Activated CD4-positive, alpha-beta T cell treated with anti-CD3 and anti-CD28 coated beads, Interleukin-2, amount 50 U/mL, for 48 hours (primary cell): ENCODE results near the gene GALNT10.
A peak's percentile ranks its signal among the peaks of the same experiment; 100 is the strongest.

Experiments
- DNase-seq, 2 experiments: peaks; one replicate each; pipeline ENCODE4 v3.0.0-alpha.2; 2020

The GALNT10 gene

DNA sequence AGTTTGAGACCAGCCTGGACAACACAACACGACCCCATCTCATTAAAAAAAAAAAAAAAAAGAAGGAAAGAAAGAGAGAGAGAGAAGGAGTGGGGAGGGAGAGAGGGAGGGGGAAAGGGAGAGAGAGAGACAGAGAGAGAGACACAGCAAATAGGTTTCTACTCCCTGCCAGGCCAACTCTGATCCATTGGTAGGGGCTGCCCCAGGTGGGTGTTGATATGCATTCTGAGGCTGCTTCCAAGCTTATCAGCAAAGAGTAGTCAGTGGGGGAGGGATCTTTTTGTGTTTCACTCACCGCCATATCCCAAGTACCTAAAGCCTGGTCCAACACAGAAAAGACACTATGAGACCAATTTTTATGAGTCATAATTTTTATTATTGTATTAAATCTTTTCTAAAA, 198.3 kb downstream of the GALNT10 start:
- DNase-seq, result no peak

DNA sequence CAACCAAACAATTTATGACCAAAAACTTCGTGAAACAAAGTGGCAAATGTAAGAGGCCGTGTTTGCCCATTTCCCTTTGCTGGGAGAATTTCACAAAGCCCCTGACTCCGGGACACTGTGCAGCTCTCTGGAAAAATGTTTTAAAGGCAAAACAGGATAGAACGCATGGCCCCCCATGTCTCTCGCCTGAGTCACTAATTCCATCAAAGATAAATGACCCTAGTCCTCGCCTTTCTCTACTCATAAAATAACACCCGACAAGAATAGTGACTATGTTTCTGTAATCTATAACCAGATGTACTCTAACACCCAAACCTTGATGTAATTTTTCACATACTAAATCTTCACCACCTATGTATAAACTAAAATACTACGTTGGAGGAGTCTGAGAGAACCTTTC, 199.6 kb downstream of the GALNT10 start:
- DNase-seq, result no peak

DNA sequence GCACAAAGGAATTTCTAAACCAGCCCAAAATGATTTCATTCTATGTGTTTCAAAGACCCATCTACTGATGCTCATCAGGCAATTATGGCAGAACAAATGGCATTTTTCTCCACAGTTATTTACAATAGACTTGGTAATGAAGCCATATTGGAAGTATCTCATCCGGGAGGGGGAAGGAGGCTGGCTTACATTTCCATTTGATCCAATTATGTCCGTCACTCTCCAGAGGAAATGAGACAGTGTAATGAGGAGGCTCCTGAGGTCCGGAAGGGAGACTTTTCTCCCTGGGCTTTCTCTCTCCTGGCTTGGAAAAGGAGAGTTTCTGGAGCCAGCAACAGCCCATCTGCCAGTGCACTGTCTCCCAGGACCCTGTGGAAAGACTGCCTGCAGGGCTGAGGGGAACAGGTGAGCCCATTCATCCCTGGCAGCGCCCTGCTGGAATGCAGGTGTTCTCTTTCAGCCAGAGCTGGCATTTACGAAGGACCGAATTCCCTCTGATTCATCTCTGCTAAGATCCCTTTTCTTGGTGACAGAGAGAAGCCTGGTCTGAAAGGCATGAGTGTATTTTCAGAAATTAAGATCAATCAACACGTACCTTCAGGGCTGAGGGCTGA, 200.3 kb downstream of the GALNT10 start:
- DNase-seq, result no peak

DNA sequence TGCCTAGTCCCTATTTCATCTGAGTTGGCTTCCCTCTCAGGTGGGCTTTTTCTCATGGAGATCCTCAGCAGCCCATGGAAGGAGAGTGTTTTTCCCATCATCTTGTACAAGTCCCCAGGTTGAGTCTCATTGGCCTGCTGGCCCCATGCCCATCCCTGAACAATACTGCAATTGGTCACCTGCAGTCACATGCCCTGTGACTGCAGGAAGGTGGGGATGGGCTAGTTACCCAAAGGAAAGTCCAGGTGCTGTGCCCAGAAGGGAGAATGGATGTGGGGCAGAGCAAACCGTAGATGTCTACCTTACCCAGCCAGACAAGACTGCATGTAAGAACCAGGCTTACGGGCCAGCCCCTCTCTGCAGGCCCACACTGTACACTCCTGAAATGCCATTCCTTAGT, 201.3 kb downstream of the GALNT10 start:
- no peak for DNase-seq

DNA sequence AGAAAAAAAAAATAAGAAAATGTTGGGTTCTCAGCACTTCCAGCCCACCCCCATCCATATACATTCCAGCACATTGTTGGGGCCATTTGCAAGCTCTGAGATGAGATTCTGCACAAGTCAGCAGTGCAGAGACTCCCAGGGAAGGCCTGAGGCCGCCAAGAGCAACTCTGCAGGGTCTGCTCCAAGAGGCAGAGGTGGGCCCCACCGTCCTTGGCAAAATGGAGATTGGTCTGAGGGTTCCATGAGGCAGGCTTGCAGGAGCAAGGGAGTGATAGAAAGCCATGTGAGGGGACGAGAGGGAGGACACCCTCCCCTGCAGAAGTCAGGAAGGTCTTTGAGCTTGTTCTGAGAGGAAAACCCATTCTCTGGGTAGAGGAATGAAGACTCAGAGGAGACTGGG, 203.3 kb downstream of the GALNT10 start:
- no peak for DNase-seq

DNA sequence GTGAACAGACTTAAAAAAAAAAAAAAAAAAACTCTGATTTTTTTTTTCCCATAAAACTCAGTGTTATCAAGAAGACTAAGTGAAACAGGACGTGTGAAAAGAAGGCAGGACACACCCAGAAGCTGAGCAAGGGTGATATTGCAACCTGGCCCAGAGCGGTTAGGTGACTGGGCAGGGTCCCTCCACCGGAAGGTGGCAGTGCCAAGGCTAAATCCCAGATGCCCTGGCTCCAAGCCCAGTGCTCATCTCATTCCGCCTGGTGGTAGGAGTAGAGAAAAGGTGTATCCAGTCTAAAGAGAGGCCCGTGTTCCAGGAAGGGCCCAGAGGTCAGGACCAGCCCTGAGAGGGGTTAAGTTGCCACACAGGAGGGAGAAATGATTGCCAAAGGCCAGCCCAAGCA, 203.8 kb downstream of the GALNT10 start:
- DNase-seq, result no peak

DNA sequence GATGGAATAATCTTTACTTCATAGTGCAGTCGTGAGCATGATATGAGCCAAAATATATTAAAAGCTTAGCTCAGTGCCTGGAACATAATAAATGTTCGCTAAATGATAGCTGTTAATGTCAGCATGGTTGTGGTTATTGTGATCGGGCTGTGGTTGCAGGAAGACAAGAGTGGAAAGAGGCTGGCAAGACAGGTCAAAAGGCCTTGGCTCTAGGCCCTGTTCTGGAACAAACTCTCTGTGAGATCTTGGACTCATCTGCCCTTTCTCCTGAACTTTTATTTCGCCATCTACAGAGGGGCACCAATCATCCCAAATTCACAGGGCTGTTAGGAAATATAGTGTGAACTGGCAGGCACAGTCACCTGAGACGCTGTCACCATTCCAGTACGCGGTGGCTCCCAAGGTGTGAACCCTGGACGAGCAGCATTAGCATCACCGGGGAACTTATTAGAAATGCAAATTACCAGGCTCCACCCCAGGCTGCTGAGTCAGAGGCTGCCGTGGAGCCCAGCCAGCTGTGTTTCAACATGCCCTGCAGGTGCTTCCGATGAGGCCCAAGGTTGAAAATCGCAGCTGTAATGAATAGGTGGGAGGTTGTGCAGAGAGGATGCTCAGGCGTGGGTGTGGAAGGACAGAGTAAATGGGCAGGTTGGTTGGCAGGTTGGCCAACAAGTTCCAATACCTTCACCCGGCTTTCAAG, 205.0 kb downstream of the GALNT10 start:
- DNase-seq, result no peak

DNA sequence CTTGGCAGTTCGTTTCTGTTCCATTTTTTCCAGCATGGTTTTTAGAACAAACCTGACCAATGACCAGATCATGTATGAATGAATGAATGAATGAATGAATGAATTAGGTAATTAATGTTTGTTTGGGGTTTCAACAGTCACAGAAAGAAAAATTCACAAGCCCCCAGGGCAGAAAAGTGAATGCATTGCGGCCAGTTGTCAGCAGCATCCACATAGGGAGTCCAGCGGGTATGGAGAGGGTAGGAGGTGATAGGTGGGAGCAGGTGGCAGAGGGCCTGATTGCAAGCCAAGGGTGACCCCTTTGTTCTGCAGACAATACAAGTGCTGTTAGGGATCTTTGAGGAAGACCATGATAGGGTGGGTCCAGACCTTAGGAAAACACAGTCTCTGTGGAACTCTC, 205.6 kb downstream of the GALNT10 start:
- DNase-seq, result no peak

DNA sequence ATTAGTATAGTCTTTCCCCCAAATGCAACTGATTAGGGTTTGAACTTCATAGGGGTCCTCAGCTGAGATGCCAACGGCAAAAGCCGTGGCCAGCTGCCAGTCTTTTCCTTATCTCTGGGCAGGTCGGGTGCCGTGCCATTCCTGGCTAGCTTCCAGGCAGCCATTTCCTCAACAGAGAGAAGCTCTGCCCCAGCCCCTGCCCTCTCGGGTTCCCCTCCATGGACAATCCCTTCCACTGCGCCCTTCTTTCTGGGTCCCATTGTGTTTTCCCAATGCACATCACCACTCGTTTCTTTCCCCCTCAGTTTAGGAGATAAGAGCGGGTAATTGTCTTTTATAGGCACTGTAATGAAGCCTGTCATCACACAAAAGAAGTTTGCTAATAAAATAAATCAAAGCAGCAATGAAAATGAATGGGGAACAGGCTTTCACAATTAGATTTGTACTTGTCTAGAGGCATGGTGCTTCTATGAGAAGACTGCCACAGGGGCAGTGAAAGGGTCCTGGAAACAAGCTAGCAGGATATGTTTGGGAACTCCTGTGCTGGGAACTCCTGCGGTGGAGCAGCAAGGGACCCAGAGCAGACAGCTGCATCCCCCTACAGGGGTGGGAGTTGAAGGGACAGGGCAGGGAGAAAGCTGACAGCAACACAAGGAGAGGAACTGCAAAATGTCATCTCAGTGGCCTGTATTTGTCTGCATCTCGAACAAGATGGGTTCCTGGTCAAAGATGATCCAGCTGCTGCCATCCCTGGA, 207.3 kb downstream of the GALNT10 start:
- DNase-seq, result no peak

DNA sequence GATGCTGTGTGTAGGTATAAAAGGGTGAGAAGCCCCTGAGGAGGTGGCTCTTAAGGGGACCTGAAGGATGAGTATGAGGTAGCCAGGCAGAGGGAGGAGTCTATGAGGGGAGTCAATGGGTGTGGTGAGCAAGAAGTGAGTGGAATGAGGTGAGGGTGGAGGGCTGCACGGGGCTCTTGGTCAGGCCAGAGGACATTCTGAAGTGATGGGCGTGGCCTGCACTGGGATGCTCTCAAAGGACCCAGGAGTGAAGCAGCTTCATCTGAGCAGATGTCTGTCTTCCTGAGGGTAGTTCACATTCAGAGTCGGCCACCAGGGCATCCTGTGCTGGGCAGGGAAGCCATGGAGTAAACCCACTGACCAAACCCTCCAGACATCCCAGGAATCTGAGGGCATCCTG, 210.1 kb downstream of the GALNT10 start:
- no peak for DNase-seq

DNA sequence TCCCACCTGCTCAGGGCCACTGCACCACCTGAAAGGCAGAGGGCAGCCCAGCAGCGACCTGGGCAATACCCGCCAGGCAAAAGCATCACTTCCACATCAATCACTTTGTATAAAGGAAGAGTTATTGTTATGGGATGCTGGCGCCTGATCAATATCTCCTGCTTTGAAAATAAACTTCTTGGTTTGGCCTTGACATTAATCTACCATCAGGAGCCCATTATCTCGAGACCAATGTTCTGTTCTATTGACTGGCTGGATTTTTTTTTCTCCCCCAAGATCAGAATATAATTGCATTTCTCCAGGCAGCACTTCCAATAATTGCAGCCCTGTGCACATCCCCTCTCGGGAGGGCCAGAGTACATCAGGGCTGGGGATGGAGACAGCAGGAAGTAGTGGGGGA, 210.8 kb downstream of the GALNT10 start:
- DNase-seq, result no peak

DNA sequence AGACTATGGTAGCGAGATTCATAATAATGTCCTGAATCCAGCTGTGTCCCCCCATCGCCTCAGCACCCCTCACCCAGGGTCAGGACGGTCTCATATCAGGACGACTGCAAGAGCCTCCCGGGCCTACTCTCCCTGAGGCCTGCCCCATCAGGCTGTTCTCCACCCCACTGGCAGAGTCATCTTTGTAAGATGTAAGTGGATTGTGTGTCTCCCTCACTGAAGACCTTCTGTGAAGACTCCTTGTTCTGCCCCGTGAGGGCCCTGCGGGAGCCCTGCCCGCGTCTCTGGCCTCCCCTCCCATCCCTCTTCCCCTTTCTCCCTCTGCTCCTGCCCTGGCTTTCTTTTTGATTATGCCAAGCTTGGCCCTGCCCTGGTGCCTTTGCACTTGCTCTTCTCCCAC, 211.4 kb downstream of the GALNT10 start:
- DNase-seq, result no peak

DNA sequence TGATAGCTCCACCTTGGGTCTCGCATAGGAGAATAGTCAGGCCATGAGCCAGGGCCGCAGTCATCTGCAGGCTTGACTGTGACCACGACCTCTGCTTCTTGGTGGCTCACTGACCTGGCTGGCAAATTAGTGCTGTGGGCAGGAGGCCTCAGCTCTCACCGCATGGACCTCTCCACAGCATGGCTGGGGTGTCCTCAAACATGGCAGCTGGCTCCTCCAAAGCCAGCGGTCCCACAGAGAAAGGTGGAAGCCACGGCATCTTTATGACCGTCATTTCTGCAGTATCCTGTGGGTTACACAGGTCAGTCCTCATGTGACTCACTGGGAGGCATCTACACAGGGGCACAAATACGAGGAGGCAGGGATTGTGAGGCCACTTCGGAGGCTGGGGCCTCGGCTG, 212.1 kb downstream of the GALNT10 start:
- no peak for DNase-seq

DNA sequence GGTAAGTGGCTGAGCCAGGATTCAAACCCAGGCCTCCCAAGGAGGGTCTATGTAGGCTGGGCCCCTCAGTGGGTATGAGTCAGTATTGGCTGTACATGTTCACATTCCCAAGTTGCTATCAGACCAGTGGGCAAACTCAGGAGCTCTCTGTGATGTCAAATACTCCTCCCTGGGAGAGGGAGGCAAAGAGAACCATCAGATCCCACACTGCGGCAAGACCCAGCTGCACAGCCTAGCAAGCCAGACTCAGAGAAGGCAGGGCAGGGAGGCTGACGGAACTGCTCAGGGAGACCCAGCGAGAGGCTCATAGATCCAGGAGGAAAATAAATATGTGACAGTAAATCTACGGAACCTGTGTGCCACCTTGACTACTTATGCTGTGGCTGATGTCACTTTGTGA, 212.7 kb downstream of the GALNT10 start:
- no peak for DNase-seq

DNA sequence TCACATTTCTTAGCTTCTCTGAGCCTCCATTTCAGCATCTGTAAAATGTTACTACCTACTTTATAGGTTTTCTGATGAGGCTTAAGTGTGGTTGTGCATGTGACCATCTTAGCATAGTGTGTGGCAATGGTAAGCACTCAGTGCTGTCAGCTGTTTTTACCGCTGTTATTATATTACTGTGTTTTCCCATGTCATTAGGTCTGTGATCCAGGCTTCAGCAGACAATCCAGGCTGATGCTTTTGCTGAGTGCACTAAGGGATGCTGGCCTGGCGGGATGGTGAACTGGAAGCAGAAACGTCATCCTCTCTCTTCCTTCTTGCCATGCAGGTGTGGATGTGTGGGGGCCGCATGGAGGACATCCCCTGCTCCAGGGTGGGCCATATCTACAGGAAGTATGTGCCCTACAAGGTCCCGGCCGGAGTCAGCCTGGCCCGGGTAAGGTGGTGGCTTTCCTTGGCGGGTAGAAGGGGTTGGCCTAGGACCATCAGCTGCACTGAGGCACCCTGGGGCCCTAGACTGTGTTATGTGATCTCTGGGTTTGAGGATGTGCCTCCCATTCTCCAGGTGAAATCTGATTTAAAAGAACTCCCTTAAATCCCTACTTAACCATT, 213.3 kb downstream of the GALNT10 start:
- no peak for DNase-seq

DNA sequence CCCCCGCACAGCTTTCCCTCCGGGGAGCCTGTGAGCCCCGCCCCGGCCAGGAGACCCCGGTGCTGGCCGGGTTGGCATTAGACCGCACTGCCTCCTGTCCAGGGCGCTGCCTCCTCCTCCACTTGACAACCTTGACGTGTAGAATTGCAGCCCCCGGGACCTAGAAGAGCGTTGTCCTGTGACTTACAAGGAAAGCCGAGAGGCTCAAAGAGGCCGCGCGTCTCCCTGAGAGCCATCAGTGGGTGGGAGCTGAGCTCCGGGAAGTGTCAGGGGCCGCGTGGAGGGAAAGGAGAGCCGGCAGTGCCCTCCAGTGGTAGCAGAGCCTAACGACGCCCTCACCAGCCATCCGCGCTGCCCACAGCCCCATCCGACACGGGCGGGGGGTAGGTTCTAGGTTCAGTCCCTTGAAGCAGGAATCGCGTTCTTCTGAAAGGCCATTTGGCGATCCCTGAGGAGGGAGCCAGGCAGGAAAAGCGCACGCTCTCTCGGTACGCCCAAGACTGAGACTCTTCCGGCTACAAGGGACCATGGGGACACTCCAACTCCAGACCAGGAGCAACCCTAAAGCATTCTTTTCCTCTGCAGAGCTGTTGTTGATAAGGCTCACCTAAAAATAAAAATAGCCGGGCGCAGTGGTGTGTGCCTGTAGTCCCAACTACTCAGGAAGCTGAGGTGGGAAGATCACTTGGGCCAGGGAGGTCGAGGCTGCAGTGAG, 214.7 kb downstream of the GALNT10 start:
- peak; percentile 78 to 81 for DNase-seq

DNA sequence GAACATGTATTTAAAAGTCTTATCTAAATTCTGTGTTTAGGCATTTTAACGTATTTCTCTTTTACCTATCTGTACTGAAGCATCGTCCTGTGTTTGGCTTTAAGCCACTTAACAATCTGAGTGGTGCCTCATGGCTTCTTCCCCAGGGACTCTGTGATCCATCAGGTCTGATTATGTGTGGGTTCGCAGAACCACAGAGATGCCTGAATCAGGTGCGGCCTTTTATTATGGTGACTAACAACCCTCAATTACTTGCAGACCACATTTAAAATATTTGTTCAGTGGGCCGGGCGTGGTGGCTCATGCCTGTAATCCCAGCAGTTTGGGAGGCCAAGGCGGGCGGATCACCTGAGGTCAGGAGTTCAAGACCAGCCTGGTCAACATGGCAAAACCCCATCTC, 215.7 kb downstream of the GALNT10 start:
- no peak for DNase-seq

DNA sequence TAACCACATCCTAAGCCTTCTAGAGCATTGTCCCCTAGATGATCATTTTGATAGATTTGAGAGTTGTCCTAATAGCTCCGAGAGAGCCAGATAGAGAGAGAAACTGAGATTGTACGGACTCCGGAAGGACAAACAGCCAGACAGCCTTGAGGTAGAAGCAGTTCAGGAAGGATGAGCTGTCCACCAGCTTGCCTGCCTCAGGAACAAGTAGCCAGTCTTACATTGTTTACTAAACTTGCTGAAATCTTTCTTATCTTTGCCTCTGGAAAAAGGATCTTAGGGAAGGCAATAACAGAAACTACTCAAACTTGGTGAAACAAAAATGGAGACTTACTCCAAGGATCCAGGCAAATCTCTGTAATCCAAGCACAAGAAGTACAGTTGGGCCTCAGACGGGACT, 216.3 kb downstream of the GALNT10 start:
- no peak for DNase-seq

DNA sequence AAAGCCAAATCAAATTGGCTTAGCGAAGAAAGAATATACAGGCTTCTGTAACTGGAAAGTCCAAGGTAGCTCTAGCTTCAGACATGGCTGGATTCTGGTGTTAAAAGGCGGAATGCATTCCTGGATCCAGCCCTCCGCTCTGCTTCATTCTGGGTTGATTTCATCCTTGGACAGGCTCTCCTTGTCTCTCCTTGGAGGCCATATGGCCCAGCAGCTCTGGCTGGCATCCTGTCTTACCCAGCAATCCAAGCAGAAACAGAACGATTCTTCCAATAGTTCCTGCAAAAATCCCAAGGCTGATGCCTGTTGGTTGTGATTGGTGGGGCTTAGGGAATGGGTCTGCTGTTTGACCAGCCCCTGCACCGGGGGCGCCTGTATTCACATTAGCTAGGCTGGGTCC, 218.3 kb downstream of the GALNT10 start:
- DNase-seq, result no peak

DNA sequence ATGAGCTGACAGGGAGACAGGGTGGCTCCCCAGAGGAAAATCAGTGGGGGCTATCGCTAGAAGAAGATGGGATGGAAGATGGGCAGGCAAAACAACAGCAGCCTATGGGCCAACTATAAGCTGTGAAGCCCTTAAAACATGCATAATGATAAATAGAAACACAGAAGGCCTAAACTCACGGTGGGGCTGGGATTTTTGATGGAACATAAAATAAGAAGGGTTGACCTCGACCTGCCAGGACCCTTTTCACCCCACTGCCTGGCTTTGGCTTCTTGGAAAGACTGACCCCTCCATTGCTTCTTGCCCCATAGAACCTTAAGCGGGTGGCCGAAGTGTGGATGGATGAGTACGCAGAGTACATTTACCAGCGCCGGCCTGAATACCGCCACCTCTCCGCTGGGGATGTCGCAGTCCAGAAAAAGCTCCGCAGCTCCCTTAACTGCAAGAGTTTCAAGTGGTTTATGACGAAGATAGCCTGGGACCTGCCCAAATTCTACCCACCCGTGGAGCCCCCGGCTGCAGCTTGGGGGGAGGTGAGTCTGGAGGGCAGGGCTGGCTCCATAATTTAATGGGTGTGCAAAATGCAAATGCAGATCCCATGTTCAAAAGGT, 218.8 kb downstream of the GALNT10 start:
- DNase-seq, result no peak

DNA sequence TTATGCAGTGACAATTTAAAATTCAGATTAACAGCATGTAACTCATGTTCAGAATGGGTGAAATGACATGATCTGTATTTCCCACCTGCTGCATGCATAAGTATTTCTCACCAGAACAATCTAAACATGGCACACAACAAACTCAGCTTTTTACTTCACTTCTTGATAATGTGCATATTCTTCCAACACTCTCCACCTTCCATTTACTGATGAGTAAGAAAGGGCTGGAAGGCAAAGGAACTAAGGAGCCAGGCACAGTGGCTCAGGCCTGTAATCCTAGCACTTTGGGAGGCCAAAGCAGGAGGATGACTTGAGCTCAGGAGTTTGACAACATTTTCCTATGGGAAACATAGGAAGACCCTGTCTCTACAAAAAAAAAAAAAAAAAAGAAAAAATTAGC, 219.5 kb downstream of the GALNT10 start:
- DNase-seq, result no peak

DNA sequence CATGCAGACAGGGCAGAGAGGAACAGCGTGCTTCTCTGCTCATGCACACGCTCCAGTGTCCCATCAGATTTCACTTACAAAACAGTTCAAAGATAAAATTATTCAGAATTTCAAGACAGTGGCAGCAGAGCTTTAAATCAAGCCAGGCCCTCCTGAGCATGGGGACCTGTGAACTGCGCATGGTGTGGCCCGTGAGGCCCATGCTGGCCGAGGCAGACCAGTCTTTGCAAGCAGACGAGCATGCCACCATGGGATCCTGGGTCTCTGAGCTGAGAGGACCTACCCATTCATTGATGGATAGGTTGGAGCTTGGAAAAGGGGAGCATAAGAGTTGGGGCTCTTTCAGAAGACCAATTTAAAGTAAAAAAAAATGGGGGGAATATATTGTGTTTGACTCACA, 220.3 kb downstream of the GALNT10 start:
- DNase-seq, result no peak

DNA sequence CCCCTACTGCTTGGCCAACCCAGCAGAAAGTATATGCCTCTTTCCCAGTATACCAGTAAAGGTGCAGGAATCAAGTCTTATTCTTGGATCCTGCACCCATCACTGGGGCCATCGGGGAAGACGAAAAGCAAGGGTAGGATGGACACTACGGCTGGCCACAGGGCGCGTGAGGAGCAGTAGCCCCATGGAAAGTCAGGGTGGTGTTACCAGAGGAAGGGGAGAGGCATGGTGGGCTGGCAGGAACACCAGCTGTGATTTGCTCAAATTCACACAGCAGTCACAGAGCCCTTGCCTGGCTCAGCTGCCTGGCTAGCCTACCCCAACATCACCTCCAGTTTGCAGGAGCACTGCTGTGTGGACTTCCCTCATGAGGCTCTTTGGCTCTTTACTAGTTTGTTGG, 220.8 kb downstream of the GALNT10 start:
- DNase-seq, result no peak
